HG02571 (cell line): ENCODE data around the gene GGACT.

Source experiments
- ATAC-seq: cut with Tn5 transposase; IDR thresholded peaks from one replicate; pipeline ENCODE4 v1.9.1; 2021; ENCODE audit warnings: mild to moderate bottlenecking, moderate library complexity; ENCODE audit not compliant: unreplicated experiment

Gene GGACT

GRCh38 chr13:100517728-100518127, 70.9 kb downstream of the GGACT start:
- no peak for ATAC-seq

DNA sequence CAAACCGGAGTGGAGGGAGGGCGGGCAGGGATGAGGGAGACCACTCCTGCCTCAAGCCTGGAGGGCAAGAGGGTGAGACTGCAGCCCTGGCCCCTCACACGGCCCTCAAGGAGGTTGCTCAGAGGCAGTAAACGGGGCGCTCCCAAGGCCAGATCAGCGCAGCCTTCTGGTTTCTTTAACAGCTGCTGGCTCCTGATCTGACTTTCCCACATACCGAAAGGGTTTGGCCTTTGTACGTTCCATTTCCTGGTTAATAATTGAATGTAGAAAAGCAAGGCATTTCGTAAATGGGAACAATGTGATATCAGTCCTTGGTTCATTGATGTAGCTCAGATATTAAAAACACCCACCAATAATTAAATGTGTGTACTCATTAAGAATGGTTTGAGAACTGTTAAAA, 71.5 kb downstream of the GGACT start:
- no peak for ATAC-seq

GRCh38 chr13:100515410-100515800, 73.2 kb downstream of the GGACT start:
- no peak for ATAC-seq

GRCh38 chr13:100514788-100515409, 73.7 kb downstream of the GGACT start:
- ATAC-seq = peak; percentile 95

DNA sequence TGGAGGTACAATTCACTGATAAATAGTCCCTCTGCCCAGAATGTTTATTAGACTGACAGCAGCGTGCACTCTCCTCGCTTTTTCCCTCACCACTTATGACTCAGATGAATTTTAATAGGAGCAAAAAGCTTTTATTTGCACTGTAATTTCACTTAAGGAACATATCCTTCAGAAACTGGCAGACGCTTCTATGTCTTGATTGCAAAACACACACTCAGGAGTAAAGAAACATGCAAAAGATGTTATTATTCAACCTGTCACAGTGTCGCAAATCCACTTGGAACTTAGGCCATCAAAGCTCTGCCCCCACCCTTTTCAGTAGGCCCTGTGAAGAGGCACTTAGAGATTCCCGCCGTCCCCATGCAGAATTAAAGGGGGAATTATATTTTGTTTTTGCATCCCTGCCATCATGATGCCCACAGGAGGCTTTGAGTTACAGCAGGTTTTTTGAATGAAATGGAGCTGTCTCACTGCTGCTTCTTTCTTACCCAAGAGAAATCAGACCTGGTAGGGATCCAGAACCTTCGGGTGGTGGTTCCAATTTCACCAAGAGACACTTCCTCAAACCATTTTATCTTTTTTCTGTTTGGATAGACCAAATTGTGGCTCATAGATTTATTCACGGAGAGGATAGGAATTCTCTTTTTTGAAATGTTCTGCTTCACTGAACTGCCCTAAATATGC, 74.5 kb downstream of the GGACT start:
- no peak for ATAC-seq

GRCh38 chr13:100513171-100513570, 75.4 kb downstream of the GGACT start:
- ATAC-seq = no peak

DNA sequence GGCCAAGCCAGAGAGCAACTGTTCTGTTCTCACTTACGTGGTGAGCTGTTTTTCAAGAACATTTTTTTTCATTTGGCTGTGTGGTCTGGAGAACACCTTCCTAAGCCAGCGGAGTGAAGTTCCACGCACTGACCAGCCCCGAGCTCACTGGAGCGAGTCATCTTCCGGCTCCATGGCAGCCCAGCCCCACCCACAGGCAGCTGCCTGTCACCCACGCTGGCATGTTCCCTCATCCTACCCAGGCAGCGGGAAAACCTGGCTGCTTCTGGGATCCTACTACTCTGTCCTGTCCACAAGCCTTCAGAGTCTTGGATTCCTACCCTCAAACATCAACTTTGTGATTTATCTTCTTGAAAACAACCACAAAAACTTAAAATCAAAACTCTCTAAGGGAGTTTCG, 76.2 kb downstream of the GGACT start:
- ATAC-seq = no peak

- ATAC-seq = no peak
These were observed 77.1 kb downstream of the GGACT start for GRCh38 chr13:100511466-100511865.

DNA sequence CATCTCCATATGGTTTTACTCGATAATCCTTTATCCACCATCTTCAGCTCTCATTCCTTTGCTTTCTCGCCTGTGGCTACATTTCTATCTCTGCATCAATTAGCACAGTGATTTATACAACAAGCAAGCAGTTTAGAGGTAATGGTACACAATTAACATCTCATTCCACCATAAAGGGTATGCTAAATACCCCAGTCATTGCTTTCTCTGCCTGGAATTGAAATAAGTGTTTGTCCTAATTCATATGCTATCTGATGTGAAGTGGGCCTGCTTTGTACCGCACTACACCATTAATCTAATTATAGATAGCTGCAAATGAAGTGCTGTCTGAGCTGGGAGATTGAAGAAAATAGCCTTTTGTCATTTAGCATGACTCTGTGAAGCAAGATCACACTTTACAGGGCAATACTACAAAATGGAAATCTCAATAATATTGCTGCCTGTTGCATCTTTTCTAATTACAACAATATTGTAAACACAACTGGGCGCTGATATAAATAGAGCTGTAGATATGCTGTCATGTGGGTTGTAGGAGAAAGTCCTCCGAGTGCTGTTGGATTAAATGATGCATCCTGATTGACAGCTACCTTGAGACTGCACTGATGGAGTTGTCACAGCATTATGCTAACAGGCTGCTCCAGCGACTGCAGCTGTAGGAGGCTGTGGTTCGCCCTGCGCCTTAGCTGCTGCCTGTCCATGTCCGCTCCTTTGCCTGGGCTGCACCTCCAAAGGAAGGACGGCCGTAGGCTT, 78.2 kb downstream of the GGACT start:
- ATAC-seq = no peak

GRCh38 chr13:100508996-100509395, 79.6 kb downstream of the GGACT start:
- no peak for ATAC-seq

DNA sequence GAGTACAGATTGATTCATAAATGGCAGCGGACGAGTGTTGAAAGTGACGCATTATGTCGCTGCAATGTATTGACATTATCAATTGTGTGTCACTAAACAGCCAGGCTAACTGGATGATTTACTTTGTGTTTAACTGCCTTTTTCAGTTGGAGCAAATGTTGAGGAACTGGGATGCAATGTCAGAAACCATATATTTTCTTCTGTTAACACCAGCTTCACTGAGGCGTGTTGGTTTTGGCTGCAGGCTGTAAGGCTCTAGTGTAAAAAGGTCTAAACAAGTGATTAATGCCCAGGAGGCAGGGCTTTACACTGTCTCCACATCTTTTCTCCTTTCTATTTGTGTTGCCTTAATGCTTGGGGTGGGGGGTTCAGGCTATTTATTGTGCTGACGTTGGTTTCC, 80.1 kb downstream of the GGACT start:
- ATAC-seq = no peak

DNA sequence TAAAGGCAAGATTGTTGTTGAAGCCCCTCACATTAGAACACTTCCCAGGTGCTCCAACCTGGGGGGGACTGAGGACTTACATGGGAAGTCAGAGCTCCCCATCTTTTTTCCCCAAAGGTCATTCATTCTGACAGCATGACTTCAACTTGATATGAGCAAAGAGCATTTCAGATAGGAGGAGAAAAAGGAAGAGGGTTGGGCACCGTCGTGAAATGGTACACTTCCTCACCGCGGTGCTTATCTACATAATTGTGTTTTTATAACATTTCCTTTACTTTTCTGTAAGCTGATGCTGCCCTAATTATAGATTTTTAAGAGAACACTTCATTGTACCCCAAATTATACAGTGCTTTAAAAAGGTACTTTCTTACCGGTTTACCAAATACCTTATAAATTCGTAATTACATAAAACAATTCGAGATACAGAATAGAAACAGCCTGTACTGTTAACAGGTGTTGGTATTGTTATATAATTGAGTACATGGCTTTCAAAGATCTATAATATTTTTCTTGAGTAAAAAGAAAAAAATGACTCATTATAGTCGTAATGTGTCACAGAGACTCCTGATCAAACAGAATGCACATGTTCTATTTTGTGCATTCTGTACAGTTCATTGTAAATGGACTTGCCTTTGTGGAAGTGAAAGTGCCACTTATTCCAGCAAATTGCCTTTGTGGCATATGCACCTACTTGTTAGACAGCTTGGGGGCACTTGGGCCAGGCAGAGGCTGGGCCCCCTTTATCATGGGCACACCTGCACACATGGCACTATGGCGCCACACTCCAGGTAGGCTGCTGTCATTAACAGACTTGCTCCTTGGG, 81.8 kb downstream of the GGACT start:
- no peak for ATAC-seq

DNA sequence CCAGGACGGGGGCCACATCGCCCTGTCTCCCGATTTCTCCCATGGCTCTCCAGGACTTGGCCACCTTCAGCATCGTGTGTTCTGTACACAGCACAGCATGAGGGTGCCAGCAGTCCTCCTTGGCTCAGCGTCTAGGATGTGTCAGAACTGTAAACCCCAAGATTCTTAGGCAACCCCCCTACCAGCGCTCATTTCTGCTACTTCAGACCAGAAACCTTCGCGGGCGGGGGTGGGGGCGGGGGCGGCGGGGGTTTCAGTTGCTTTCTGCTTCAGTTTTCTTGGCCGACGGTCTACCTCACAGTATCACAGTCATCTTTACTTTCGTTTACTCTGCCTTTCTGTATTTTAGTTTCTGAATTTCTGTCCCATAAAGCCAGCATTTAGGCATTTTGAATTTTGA, 82.4 kb downstream of the GGACT start:
- ATAC-seq = peak; percentile 87

DNA sequence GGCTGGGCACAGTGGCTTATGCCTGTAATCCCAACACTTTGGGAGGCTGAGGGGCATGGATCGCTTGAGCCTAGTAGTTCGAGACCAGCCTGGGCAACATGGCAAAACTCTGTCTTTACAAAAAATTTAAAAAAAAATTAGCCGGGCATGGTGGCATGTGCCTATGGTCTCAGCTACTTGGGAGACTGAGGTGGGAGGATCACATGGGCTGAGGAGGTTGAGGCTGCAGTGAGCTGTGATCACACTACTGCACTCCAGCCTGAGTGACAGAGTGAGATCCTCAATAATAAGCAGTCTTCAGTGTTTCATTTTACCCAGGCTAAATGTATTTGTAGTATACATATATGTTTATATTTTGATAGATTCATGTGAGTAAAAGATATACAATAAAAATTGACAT, 85.0 kb downstream of the GGACT start:
- ATAC-seq = no peak

DNA sequence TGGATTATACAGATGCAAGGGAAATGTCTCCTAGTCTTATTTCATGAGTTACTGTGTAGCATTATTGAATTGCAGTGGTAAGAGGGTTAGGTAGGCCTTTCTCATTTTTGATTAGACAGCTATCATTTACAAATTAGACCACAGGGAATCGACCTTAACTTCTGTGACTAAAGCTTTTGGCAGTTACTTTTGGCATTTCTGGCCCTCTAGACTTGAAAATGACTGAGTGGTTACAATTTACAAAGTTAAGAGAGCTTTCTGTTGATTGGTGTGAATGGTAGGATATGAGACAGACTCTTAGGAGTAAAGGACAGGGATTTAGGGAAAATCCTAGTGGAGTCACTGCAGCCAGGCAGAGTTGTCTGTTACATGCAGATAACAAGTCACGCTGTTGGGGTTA, 86.1 kb downstream of the GGACT start:
- no peak for ATAC-seq

GRCh38 chr13:100497389-100497788, 91.2 kb downstream of the GGACT start:
- no peak for ATAC-seq

- ATAC-seq = no peak
These were observed 93.1 kb downstream of the GGACT start for GRCh38 chr13:100495455-100495854.

- no peak for ATAC-seq
These were observed 95.2 kb downstream of the GGACT start for GRCh38 chr13:100493418-100493817.

DNA sequence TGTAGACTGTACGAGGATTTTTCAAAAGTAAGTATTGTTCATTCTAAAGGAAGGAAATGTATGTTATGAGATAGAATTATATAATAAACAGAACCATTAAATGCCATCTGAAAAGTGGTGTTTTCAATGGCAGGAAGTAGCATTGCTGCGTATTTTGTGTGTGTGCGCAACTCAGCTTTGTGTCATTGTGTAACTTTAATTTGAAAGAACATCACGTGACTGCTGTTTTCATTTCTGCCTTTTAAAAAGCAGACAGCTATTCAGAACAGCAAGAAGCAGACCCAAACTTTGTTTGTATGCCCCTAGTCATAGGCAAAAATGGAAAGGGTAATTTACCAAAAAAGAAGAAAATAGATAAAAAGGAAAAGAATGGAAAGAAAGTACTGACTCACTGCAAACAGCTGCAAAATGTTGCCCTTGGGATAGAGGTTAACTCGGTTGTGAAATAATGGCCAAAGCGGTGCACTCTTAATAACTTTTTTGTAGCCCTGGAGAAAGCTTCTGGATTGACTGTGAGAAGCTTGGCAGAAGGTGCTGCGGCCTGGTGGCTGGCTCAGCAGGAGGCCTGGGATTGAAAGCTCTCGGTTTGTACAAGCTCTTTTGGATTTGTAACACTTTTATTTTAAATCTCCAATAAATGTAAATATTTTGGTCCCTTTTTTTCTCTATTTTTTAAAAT, 97.3 kb downstream of the GGACT start:
- no peak for ATAC-seq

DNA sequence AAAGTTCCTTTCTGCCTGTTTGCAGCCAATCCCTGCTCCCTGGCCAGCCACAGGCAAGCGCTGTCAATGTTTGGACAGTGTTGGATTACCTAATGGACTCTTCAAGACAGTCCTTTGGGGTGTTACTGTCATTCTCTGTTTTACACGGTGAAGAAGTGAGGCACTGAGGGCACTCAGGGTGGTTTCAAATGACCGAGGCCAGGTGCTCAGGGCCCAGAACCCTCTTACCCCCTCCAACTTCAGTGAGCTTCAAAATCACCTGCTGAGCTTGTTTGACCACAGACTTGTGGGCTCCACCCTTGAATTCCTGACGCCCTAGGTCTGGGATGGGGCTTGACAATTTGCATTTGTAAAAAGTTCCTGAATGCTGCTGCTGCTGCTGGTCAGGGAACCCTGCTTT, 97.9 kb downstream of the GGACT start:
- no peak for ATAC-seq

- no peak for ATAC-seq
These were observed 103.3 kb downstream of the GGACT start for GRCh38 chr13:100485265-100485664.
